OCI-LY7 (cell line): Measurements from ENCODE around the gene CTNNA2.

Experiments
- EZH2phosphoT487 ChIP-seq: fragments of 200-600 bp; sonication (generic); IDR thresholded peaks from 2 replicates; pipeline ENCODE4 v1.6.1; 2018; ENCODE audit warnings: low read depth, borderline replicate concordance, mild to moderate bottlenecking, mixed run types, antibody characterized with exemption, low read length, moderate library complexity, mixed read lengths
- TF ChIP-seq, protein P1 (sequence below): fragments of 200-600 bp; sonication (generic); conservative IDR thresholded peaks from 2 replicates; pipeline ENCODE4 v1.5.1; 2014; ENCODE audit warnings: mild to moderate bottlenecking, antibody characterized with exemption, low read length, moderate library complexity, mixed read lengths

GRCh38 chr2:80464275-80464674 lies 951.4 kb downstream of the CTNNA2 start:
- TF ChIP-seq, protein P1, sequence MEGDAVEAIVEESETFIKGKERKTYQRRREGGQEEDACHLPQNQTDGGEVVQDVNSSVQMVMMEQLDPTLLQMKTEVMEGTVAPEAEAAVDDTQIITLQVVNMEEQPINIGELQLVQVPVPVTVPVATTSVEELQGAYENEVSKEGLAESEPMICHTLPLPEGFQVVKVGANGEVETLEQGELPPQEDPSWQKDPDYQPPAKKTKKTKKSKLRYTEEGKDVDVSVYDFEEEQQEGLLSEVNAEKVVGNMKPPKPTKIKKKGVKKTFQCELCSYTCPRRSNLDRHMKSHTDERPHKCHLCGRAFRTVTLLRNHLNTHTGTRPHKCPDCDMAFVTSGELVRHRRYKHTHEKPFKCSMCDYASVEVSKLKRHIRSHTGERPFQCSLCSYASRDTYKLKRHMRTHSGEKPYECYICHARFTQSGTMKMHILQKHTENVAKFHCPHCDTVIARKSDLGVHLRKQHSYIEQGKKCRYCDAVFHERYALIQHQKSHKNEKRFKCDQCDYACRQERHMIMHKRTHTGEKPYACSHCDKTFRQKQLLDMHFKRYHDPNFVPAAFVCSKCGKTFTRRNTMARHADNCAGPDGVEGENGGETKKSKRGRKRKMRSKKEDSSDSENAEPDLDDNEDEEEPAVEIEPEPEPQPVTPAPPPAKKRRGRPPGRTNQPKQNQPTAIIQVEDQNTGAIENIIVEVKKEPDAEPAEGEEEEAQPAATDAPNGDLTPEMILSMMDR: no peak
- no peak for TF ChIP-seq EZH2phosphoT487
